HG02870 (cell line): ENCODE data around the gene FAM156B.
"Not testable (repeated sequence)": the region's sequence is repeated elsewhere in the genome, so short reads cannot be mapped to it uniquely, and the experiment has no call there.

Source experiments
- ATAC-seq: cut with Tn5 transposase; IDR thresholded peaks from one replicate; pipeline ENCODE4 v1.9.1; 2021; ENCODE audit warnings: mild to moderate bottlenecking, moderate library complexity; ENCODE audit not compliant: unreplicated experiment

The FAM156B gene

GRCh38 chrX:52896855-52897709, at the start of gene FAM156B:
TSS of gene FAM156B (plus strand) at chrX:52897330. CDS start at chrX:52907226, 9,896 bp downstream.
- peak; percentile 77 for ATAC-seq

GRCh38 chrX:52852110-52852860, 44.8 kb upstream of the FAM156B start:
- no peak for ATAC-seq

GRCh38 chrX:52856991-52857525, 40.1 kb upstream of the FAM156B start:
- not testable (repeated sequence) for ATAC-seq

- no peak for ATAC-seq
Observed at GRCh38 chrX:52865343-52865998, 31.7 kb upstream of the FAM156B start.

- ATAC-seq = no peak
Observed at GRCh38 chrX:52867610-52868348, 29.4 kb upstream of the FAM156B start, which contains the start of gene XAGE3. TSS of gene XAGE3 (minus strand) at chrX:52868083. CDS start at chrX:52867133, 950 bp downstream.

GRCh38 chrX:52870046-52870445, 27.1 kb upstream of the FAM156B start:
- ATAC-seq = no peak

DNA sequence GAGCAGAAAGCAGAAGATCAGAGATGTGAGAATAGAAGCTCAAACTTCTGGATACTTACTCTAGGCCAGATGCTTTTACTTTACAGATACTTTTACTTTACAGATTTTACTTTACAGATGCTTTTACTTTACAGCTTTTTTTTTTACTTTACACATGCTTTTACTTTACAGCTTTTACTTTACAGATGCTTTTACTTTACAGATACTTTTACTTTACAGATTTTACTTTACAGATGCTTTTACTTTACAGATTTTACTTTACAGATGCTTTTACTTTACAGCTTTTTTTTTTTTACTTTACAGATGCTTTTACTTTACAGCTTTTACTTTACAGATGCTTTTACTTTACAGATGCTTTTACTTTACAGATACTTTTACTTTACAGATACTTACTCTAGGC, 23.3 kb upstream of the FAM156B start:
- ATAC-seq = not testable (repeated sequence)

DNA sequence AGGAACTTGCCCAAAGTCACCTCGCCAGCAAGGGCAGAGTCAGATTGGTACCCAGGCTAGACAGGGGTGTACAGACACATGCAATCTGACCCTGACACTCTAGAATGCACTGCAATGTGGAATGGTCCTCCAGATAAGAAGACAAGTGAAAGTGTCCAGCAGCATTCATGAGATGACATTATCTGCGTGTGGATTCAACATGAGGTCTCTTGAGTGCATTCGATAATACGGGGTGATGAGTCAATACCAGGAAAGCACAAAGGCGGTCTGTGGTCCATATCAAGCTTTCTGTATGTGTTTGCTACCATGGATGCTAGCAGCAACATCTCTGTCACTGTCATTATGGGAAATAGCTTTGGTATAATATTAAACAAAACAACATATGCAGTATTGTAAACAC, 22.5 kb upstream of the FAM156B start:
- no peak for ATAC-seq

DNA sequence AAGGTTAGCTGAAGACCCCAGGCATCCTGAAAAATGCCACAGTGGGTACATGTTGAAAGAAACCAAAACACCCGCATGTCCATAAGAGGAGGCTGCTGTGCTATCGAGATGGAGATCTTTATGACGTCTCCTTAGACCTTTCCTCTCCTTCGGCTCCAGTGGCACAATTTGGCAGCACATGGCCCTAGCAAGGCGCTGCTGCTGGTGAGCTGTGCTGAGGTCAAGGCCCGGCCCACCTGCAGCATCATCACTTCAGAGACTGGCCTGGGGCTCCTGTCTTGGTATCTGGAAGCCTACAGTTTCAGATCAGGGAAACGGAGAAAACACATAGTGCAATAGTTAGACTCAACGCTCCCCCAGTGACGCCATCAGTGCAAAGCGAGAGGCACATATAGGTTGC, 21.7 kb upstream of the FAM156B start:
- ATAC-seq = not testable (repeated sequence)

GRCh38 chrX:52876386-52876785, 20.7 kb upstream of the FAM156B start:
- not testable (repeated sequence) for ATAC-seq

DNA sequence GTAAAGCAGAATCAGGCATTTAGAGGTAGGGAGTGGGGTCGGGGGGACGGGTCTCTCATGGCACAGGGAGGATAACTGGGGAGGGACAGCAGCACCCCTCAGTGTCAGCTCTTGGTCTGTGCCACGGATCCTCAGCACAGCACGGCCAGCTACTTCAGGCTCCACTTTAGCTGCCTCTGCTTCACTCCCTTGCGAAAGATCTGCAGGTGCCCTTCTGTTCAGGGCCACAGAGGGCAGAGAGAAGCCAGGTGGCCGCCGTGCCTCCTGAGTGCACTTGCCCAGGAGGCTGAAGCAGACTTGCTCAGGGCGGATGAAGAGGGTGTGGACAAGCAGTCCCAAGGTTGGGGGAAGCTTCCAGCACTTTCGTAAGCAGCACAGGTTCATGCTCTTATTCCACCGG, 9.7 kb upstream of the FAM156B start:
- ATAC-seq = not testable (repeated sequence)

DNA sequence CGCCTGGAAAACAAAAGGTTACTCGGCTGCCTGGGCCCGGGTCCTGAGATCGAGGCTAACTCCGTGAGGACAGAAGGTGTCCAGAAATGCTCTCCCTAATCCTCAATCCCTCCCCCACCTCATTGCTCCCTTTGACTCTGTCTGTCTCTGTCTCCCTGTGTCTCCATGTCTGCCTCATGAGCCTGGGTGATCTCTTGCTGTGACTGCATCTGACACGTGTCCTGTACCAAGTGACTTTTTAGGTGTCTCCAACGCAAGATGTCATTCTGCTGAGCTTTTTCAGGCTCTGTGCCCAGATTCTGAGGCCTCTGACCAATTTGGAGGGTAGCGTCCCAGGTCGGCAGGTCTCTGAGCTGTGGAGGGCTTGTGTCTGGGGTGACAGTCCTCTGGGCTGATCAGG, 9.0 kb upstream of the FAM156B start:
- not testable (repeated sequence) for ATAC-seq

DNA sequence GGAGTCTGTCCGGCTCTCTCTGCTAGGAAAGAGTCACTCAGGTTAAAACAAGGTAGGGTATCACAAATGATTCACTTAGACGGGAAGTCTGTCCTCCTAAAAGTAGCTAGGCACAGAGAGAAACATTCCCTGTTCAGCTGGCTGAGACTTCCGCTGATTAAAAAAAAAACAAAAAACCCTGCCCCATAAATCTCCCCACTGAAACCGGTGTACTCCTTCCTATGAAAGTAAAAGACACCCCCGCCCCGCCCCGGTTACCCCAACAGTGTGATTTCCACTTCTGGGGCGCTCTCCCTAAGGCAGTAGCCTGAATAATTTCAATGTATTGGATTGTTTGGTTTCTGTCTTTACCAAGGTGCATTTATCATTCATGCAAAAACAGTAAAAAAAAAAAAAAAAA, 692 bp upstream of the FAM156B start:
- peak; percentile 30 for ATAC-seq

DNA sequence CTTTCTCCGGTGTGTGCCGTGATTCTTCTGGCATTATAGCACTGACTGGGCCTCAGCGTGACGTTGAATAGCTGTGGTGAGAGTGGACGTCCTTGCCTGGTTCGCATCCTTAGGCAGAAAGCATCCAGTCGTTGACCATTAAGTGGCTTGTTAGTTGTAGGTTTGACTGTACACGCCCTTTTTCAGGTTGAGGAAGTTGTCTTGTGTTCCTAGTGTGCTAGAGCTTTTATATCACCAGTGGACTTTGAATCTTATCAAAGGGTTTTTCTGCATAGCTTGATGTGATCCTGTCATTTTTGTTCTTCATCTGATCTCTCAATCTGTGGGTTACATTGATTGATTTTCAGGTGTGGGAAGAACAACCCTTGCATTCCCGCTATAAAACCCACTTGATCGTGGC, 8.4 kb downstream of the FAM156B start:
- ATAC-seq = not testable (repeated sequence)

DNA sequence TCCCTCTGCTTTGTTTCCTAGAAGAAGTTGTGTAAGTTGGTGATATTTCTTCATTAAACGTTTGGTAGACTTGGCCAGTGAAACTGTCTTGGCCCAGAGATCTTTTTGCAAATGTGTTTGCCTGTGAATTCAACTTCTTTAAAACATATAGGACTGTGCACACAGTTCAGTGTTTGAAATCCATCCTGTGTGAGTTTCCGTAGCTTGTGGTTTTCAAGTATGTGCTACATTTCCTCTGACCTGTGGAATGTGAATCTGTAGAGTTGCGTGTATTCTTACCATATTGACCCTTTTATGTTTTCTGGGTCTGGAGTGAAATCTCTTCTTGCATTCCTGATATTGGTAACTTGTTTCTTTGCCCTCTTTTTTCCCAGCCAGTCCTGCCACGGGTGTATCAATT, 8.9 kb downstream of the FAM156B start:
- ATAC-seq = not testable (repeated sequence)

DNA sequence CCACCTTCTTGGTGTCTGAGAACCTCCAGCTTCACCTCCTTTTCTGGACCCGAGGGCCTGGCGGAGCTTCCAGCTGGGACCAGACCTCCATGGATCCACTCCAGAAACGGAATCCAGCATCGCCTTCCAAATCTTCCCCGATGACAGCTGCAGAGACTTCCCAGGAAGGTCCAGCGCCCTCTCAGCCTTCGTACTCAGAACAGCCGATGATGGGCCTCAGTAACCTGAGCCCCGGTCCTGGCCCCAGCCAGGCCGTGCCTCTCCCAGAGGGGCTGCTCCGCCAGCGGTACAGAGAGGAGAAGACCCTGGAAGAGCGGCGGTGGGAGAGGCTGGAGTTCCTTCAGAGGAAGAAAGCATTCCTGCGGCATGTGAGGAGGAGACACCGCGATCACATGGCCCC, 10.0 kb downstream of the FAM156B start:
- ATAC-seq = not testable (repeated sequence)

DNA sequence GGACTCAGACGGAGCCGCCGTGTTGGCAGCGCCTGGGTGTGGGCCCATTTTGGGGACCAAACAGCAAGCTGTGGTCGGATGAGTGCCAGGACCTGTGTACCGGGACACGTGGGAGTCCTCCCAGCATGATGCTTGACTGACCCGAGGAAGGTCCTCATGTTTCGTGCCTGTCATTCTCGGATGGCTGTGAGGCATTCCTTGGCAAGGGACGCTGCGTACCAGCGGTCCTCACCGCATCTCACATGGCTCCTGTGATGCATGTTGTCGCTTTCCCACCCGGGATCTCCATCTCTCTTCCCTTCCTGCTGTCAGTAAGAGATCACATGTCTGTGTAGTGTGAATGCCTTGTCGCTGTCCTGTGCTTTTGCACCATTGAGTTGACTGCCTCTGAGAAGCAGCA, 10.8 kb downstream of the FAM156B start:
- ATAC-seq = not testable (repeated sequence)

GRCh38 chrX:52909313-52909969, 12.3 kb downstream of the FAM156B start:
- ATAC-seq = not testable (repeated sequence)

DNA sequence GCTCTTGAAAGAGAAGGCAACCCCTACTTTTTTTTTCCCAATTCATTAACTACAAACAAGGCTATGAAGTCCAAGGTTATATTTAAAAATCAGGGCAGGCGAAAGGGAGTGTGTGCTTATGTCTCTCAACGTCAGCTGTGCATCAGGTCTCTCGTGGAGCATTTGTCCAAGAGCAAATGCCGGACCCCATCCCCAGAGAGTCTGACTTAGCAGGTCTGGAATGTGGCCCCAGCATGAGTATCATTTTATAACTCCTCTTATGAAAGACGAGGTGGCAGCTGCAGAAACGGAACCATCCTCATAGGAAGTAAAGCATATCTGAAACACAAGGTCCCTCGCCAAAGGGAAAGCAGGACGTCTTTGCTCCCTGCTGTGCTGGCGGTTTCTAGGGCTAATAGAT, 16.6 kb downstream of the FAM156B start:
- ATAC-seq = not testable (repeated sequence)

GRCh38 chrX:52914704-52915103, 17.6 kb downstream of the FAM156B start:
- not testable (repeated sequence) for ATAC-seq
